C4-2B (cell line): ENCODE results near the gene TAOK3.

ENCODE experiments used
- ZFX ChIP-seq: fragments of 450-650 bp; IDR thresholded peaks from 2 replicates; pipeline ENCODE4 v1.6.1; 2017
- TF ChIP-seq, protein P1 (sequence below): fragments of 450-650 bp; conservative IDR thresholded peaks from 2 replicates; pipeline ENCODE4 v1.5.1; 2017; ENCODE audit warnings: mild to moderate bottlenecking

- TF ChIP-seq, protein P1, sequence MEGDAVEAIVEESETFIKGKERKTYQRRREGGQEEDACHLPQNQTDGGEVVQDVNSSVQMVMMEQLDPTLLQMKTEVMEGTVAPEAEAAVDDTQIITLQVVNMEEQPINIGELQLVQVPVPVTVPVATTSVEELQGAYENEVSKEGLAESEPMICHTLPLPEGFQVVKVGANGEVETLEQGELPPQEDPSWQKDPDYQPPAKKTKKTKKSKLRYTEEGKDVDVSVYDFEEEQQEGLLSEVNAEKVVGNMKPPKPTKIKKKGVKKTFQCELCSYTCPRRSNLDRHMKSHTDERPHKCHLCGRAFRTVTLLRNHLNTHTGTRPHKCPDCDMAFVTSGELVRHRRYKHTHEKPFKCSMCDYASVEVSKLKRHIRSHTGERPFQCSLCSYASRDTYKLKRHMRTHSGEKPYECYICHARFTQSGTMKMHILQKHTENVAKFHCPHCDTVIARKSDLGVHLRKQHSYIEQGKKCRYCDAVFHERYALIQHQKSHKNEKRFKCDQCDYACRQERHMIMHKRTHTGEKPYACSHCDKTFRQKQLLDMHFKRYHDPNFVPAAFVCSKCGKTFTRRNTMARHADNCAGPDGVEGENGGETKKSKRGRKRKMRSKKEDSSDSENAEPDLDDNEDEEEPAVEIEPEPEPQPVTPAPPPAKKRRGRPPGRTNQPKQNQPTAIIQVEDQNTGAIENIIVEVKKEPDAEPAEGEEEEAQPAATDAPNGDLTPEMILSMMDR, result no peak
- TF ChIP-seq ZFX, result no peak
Measured at GRCh38 chr12:118237908-118238307, 134.8 kb downstream of the TAOK3 start.
